ENCODE measurements around the gene METRNL.
"Not testable (repeated sequence)": the region's sequence is repeated elsewhere in the genome, so short reads cannot be mapped to it uniquely, and the experiment has no call there.

Gene METRNL

DNA sequence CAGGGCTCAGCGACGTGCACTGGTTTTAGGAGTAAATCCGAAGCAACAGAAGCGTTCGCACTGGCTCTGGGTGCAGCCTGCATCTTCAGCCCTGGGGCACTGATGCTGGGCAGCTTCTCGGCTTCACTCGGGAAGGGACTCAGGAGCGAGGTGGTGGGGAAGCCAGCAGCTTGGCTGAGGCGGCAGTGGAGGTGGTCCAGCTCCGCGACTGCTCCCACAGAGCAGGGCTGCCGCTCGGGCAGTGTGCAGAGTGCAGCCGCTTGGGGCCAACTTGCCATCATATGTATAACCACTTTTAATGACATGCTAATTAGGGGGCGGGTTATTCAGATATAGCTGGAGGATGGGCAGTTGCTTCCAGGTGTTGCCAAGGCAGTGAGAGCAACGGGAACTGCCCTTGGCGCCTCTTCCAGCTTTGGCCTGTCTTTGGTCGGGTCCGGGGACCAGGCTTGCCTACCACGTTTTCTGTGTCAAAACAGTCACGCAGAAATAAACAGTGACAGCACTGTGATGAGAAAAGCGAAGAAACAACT, 26.7 kb downstream of the METRNL start:
- DNase-seq (ENCODE audit: low read depth, low spot score) = no peak

DNA sequence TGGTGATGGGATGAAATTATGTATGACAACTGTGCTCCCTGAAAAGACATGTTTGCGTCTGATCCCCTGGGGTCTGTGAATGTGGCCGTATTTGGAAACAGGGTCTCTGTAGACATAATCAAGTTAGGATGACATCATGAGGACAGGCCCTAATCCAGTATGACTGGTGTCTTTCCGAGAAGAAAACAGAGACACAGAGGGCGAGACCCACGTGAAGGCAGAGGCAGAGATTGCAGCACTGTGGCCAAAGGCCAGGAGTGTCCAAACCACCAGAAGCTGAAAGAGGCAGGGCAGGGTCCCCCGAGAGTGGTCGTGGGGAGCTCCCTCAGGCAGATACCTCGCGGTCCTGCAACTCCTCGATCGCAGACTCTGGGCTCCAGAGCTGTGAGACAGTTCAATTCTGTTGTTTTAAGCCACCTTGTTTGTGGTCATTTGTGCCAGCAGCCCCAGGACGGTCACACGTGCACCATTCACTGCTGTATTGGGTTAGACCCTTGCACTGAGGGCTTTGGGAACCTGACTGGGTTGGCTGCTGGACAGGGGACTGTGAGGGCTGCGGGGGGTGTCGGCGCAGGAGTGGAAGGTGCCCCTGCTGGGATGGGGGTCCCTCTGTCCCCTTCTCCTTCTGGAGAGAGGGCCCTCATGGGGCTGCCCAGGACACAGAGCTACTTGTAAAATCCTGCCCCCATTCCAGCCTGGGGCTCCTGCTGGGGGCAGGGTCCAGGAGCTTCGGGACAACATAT, 27.7 kb downstream of the METRNL start:
- no peak for DNase-seq (ENCODE audit: low read depth, low spot score)

DNA sequence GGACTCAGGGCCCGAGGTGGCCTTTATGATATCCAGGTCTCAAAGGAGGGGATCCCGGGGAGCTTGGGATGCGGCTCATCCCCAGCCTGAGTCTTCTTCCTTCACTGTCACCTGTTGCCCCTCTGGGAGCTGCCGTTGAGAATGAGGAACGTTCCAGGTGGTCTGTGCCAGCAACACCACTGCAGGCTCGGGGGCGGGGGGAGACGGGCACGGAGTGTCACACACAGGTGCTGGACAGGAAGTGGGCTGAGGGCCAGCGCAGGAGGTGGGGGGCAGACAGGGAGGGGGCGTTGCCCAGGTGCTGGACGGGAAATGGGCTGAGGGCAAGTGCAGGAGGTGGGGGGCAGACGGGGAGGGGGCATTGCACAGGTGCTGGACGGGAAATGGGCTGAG, 28.2 kb downstream of the METRNL start:
- DNase-seq (ENCODE audit: low read depth, low spot score) = no peak

DNA sequence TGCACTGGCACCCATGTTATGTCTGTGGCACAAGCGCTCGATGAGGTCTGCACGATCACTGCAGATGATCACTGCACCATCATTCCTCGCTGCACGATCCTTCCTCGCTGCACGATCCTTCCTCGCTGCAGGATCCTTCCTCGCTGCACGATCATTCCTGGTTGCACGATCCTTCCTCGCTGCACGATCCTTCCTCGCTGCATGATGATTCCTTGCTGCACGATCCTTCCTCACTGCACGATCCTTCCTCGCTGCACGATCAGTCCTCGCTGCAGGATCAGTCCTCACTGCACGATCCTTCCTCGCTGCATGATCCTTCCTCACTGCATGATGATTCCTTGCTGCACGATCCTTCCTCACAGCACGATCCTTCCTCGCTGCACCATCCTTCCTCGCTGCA, 29.3 kb downstream of the METRNL start:
- DNase-seq (ENCODE audit: low read depth, low spot score) = no peak

DNA sequence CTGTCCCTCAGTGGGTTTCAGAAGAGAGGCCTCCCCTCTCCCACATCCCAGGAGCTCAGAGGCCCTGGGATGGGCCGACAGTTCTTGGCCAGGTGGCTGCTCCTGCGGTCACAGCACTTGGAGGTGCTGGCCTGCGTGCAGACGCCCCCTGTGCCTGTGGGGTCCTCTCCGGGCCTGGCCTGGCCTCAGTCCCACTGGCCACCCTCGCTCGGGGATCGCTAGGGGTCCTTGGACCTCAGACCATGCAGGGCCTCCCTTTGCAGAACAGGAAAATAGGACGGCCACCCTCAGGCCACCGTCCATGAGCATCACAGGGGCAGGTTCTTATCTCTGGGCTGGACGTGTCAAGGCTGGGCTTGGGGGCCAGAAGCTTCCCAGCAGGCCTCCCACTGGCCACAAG, 30.0 kb downstream of the METRNL start:
- DNase-seq (ENCODE audit: low read depth, low spot score) = no peak

DNA sequence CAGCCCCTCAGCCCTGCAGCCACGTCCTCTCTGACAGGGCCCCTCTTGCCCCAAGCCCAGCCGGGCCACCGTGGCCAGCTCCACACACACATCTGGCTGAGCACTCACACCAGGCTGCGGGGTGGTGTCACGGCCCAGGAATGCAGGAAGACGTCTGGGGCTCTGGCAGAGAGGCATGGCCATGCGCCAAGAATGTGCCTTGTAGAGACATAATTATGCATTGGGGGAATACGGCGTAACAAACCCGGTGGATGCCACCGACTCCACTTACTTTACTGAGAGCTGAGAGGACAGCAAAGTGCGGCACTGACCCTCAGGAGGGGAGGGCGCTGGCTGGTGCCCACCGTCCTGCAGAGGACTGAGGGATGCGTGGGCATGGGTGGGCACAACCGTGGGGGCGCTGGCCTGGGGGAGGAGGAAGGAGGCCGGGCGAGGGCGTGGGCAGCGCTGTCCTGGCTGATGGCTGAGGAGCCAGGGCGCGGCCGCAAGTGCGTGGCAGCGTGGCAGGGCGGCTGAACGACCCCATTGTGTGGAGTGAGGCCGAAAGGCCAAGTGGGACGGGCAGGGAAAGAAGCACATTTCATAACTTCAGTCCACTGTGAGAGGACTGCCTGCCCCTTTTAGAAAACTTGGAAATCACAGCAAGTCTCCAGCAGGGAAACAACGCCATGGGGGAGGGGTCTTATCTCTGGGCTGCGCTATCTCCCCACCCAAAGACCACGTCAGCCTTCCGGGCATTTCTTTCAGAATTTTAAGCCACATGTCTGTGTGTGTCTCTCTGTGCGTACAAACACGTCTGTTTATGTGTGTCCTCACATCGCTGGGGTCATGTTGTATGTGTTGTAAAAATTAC, 30.6 kb downstream of the METRNL start:
- no peak for DNase-seq (ENCODE audit: low read depth, low spot score)

DNA sequence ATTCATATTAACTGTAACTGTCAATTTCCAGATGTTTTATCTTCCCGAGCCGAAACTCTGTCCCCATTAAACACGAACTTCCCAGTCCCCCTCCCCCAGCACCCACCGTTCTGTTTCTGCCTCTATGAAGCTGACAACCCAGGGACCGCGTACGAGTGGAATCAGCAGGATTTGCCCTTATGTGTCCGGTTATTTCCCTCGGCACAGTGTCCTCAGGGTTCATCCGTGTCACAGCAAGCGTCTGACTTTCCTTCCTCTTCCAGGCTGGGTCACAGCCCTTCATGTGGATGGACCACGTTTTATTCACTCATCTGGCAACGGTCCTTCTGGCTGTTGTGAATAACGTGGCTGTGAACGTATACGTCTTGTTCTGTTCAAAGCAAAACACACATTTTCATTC, 31.3 kb downstream of the METRNL start:
- DNase-seq (ENCODE audit: low read depth, low spot score) = no peak

DNA sequence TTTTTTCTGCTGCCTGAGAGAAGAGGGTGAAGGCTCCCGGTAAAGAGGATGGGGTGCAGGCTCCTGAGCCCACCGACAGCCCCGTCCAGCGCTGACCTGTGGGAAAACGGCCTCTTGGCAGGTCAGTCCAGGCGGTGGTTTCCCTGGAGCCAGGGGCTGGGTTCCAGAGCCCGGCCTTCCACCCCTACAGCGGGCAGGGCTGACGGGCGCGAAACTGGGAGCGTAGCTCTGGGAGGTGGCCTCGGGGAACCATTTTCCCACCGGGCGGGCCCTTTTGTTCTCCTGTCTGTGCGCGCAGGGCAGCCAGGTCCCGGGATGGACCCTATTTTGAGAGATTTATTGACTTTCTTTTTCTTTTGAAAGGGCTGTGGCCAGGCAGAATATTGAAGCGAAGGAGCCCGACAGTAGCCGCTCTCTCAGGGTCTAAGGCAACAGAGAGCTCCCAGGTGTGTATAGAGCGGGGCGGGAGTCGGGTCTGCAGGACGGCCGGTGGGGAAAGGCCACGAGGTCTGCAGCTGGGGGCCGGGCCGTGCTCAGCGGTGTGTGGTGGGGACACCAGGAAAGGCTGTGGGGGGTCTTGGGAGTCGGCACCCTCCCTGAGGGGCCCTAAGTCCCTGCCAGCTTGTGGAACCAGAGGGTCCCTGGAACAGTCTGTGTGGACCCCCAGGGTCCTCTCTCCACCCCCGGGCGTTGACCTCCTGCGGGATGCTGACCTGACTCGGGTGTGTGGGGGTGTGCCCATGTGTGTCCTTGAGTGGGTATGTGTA, 32.3 kb downstream of the METRNL start:
- DNase-seq (ENCODE audit: low read depth, low spot score) = no peak

DNA sequence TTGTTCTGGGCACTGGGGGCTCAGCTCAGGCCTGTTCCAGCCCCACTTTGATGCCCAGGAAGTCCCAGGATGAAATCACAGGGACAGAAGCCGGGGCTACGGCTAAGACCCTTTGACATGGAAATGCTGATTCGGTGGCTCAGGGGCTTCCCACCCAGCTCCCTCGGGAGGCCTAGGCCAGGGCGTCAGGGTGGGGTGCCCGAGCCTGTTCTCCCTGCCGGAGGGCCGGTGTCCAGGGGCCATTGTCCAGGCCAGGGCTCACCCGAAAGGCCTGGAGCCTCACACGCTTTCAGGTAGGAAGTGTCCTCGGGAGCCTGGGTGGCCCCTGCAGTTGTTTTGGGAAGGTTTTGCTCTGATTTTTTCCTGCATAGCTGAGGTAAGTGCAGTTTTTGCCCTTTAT, 34.0 kb downstream of the METRNL start:
- no peak for DNase-seq (ENCODE audit: low read depth, low spot score)

DNA sequence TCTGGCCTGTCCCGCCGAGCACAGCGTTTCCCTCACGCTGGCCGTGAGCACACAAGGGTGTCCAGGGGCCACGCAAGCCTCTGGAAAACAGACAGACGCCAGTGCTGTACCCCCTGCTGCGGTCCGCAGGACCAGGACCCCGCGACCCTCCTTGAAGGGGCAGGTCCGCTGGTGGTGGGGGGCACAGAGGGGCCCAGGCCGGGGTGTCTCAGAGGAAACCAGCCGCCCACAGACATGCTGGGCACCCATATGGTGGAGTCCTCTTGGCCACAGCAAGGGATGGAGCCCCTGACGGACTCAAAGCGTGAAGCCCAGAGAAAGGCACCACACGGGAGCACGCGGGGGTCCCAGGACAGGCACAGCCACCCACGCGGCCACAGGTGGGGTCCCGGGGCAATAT, 34.4 kb downstream of the METRNL start:
- DNase-seq (ENCODE audit: low read depth, low spot score) = no peak

DNA sequence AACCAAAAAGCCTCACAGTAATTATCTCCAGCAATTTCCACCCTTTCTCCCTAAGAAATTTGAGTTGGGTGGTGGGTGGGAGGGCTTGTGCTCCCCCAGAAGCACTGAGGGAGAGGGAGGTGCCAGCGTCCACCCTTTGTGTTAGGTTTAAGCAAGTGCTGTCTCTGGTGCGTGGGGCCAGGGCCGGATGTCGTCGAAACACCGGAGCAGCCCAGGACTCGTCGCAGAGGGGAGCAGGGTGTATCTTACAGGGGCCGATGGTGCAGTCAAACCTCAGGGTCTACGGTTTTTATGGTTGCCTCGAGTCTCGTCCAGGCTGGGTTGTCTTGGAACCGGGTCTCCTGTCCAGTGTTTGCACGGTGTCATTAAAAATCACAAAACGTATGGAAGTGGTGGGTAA, 35.3 kb downstream of the METRNL start:
- DNase-seq (ENCODE audit: low read depth, low spot score) = no peak

DNA sequence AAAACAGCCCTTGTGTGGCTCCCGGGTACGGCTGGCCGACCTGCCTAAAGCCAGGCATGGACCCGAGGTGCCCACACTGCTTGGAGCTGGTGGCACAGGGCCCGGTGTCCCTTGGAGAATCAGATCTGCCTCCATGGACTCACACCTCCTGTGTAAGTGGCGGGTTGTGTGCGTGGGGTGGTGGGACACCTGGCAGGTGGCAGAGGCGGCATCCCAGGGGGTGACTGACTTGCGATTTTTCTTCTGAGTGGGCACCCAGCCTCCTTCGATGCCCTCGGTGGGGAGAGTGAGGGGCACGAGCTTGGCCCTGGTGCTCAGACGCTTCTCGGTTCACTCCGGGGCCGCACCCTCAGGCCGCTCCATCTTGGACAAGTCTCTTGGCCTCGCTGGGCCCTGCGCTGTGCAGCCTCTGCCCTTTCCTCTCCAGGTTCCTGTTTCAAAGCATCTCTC, 35.8 kb downstream of the METRNL start:
- no peak for DNase-seq (ENCODE audit: low read depth, low spot score)

DNA sequence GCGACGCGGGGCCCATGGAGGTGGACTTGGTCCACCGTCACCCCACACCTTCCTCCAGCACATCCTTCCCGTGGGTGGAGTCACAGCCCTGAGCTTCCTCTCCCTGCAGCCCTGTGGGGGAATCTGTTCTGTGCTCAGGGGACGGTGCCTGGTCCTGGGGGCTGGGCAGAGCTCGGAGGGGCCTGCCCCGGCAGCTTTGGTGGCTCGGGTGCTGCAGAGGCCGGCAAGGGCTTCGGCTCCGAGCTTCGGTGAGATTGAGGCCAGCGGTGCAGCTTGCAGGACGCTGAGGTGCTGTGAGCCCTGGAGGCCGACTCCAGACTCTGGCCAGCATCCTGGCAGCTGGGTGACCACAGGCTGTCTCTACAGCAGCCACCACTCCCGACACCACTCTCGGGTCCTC, 36.4 kb downstream of the METRNL start:
- no peak for DNase-seq (ENCODE audit: low read depth, low spot score)

DNA sequence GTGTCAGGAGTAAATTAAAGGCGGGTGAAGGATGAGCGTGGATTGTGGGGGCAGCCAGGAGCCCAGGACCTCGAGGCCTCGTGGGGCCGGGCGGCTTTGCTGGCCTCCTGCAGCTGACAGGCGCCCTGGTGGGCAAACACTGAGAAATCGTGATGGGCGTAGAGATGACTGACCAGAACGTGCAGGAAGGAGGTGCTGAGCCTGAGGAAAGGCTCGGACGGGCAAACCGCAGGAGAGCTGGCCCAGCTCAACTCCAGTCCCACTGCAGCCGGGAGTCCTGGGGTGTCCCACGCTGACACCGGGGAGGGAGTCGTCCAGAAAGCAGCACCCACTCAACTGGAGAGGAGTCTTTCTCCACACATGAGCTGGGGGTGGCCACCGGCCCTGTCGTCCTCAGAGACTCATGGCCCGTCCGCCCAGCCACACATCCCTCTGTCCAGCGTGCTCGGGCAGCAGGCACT, 36.9 kb downstream of the METRNL start:
- no peak for DNase-seq (ENCODE audit: low read depth, low spot score)

DNA sequence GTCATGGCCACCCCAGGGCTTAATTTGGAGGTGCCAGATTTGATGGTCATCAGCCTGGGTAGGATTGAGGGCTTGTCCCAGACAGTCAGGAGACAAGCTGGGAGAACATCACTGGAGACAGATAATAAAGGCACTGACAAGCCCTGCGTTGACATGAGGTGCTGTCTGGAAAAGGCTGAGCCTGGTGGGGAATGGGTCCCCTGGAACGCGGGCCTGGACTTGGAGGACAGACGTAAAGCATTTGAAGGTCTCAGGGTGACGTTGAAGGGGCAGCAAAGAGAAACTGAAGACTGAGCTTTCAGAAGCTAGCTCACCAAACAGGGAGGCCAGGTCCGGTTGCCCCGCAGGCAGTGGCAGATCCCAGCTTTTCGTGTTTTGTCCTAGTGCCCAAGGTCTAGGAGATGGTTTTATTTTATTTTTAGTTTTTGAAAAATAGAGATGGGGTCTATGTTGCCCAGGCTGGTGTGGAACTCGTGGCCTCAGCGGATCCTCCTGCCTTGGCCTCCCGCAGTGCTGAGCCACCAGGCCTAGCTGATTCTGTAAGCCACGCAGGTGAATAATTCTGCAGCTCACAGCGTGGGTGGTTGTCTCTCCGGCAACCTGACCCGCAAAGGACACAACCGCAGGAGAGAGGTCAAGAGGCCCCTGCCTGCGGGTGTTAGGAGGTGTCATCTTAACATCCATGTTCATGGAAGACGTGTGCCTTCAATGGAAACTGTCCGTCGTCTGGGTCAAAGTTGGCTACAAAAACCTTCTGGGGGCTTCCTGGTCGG, 37.6 kb downstream of the METRNL start:
- DNase-seq (ENCODE audit: low read depth, low spot score) = no peak

DNA sequence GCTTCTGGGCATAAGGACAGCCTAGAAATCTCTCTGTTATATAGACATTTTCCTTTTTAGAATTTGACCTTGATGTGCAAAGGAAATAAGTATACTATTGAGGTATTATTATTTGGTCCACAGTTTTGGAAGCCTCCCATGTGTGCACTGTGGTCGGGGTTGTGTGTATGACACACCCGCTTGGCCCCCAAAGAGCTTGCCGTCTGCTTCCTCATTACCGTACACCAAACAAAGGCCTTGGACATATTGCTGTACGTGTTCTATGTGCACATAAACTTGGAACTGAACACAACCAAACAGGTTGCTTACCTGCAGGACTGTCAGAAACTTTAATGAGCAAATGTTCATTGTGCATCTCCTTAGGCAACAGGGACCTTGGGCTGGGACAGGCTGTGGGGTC, 38.2 kb downstream of the METRNL start:
- DNase-seq (ENCODE audit: low read depth, low spot score) = no peak

DNA sequence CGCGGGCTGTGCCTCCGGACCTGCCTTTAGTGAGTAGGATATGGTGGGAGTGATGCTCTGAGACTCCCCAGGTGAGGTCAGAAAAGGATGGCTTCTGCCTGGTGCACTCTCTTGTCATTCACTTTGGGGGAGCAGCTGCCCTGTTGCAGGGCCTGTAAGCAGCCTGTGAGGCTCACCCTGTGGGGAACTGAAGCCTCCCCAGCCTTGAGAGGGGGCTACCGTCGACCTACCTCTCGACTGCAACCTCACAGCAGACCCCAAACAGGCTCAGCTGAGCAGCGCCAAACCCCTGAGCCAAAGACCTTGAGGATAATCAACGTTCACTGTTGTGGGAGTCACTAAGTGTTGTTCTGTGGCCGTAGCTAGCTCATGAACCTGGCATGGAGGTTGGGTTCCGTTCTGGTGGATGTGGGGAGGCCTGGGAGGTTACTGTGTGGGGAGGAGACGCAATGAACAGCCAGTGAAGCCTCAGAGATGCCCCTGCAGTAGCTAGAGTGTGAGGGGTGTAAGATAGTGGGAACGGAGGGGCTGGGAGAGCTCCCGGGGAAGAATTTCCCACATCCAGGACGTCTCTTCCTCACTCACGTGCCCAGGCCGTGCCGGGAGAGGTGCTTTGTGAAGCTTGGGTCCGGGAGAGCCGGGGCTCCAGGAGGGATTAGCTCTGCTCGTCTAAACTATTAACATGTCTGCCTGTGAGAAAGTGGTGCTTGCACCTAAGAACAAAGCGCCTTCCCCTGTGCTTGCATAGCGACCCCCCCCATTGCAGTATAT, 38.8 kb downstream of the METRNL start:
- no peak for DNase-seq (ENCODE audit: low read depth, low spot score)

DNA sequence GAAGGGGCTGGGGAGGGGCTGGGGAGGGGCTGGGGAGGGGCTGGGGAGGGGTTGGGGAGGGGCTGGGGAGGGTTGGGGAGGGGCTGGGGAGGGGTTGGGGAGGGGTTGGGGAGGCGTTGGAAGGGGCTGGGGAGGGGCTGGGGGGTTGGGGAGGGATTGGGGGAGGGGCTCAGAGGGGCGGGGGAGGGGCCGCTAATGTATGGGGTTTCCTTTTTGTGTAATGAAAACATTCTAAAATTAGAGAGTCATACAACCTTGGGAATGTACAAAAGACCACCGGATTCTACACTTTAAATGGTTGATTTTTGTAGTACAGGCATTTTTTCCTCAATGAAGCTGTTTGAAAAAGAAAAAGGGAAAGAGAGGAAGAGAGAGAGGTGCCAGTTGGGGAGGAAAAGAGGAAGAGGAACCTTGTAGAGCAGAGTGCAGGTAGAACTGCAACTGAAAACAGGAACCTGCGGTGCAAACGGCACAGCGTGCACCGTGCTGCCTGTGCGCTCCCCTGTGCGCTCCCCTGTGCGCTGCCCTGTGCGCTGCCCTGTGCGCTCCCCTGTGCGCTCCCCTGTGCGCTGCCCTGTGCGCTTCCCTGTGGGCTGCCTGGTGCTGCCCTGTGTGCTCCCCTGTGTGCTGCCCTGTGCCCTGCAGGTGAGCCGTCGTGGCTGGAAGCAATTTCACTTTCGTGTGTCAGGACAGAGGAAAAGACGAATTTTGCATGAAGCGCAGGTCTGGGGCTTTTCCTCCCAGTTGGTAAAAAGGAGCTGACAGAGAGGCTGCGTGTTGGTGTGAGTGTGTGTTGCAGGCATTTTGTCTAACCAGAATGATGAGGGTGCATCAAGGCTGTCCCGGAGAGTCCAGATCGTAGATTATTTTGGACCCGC, 40.8 kb downstream of the METRNL start:
- no peak for DNase-seq (ENCODE audit: low read depth, low spot score)

DNA sequence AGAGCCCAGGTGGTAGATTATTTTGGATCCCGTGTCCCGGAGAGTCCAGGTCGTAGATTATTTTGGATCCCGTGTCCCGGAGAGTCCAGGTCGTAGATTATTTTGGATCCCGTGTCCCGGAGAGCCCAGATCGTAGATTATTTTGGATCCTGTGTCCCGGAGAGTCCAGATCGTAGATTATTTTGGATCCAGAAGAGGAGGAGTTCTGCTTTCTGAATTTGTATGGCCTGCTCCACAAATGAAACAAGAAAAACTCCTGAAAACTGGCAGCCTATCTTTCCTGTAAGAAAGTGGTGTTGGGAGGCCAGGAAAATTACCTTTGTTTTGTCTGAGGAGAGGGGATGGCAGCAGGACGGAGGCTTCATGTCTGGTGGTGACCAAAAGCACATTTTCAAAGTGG, 42.1 kb downstream of the METRNL start:
- not testable (repeated sequence) for DNase-seq (ENCODE audit: low read depth, low spot score)
